ENCODE measurements around the gene RPRD1B.
"Not testable (repeated sequence)": the region's sequence is repeated elsewhere in the genome, so short reads cannot be mapped to it uniquely, and the experiment has no call there.

The RPRD1B gene

GRCh38 chr20:38008233-38008944, 25.2 kb upstream of the RPRD1B start:
- H3K27ac ChIP-seq = no peak overlapping the region
- POLR2A ChIA-PET (ENCODE audit: low non-redundant PET) = interaction anchor here (0.7 kb wide), 1 partner anchor 44 kb away, joined by 3 read pairs; no protein-coding TSS in a partner anchor
- no peak for TF ChIP-seq CTCF (conservative IDR thresholded peaks at IDR 0.05; ENCODE audit: low read depth)
- CTCF ChIA-PET = interaction anchor here (0.5 kb wide), 1 partner anchor 357 kb away, joined by 3 read pairs; no protein-coding TSS in a partner anchor
- DNase-seq (ENCODE audit: low spot score) = no peak

GRCh38 chr20:38009416-38009815, 24.1 kb upstream of the RPRD1B start:
- DNase-seq (ENCODE audit: low spot score); POLR2A ChIA-PET (ENCODE audit: low non-redundant PET); H3K27ac ChIP-seq: not testable (repeated sequence)
- CTCF ChIA-PET = interaction anchor here (0.6 to 0.8 kb wide), 2 partner anchors 15 to 212 kb away, joined by 3 read pairs; no protein-coding TSS in a partner anchor

GRCh38 chr20:38011696-38012095, 21.9 kb upstream of the RPRD1B start:
- CTCF ChIA-PET = interaction anchor here (0.6 to 0.7 kb wide), 2 partner anchors 19 to 401 kb away, joined by 4 read pairs; no protein-coding TSS in a partner anchor
- POLR2A ChIA-PET (ENCODE audit: low non-redundant PET) = interaction anchor here (0.6 kb wide), 1 partner anchor 85 kb away, joined by 3 read pairs; no protein-coding TSS in a partner anchor
- no peak overlapping the region for H3K27ac ChIP-seq
- TF ChIP-seq CTCF (conservative IDR thresholded peaks at IDR 0.05; ENCODE audit: low read depth) = no peak
- no peak for DNase-seq (ENCODE audit: low spot score)

- POLR2A ChIA-PET (ENCODE audit: low non-redundant PET) = no interaction called here
- DNase-seq (ENCODE audit: low spot score) = no peak
- TF ChIP-seq CTCF (conservative IDR thresholded peaks at IDR 0.05; ENCODE audit: low read depth) = no peak
- H3K27ac ChIP-seq = no peak overlapping the region
- CTCF ChIA-PET = interaction anchor here (0.6 to 0.9 kb wide), 2 partner anchors 18 to 20 kb away, joined by 3 to 4 read pairs; no protein-coding TSS in a partner anchor
Measured at GRCh38 chr20:38012332-38012731, 21.2 kb upstream of the RPRD1B start.

GRCh38 chr20:38013887-38014286, 19.7 kb upstream of the RPRD1B start:
- no peak for TF ChIP-seq CTCF (conservative IDR thresholded peaks at IDR 0.05; ENCODE audit: low read depth)
- no peak overlapping the region for H3K27ac ChIP-seq
- POLR2A ChIA-PET (ENCODE audit: low non-redundant PET) = no interaction called here
- DNase-seq (ENCODE audit: low spot score) = no peak
- CTCF ChIA-PET = no interaction called here

GRCh38 chr20:38017959-38018358, 15.6 kb upstream of the RPRD1B start:
- CTCF ChIA-PET = interaction anchor here (0.7 kb wide), 1 partner anchor 132 kb away, joined by 6 read pairs; no protein-coding TSS in a partner anchor
- DNase-seq (ENCODE audit: low spot score) = no peak
- H3K27ac ChIP-seq = no peak overlapping the region
- POLR2A ChIA-PET (ENCODE audit: low non-redundant PET) = no interaction called here
- no peak for TF ChIP-seq CTCF (conservative IDR thresholded peaks at IDR 0.05; ENCODE audit: low read depth)

GRCh38 chr20:38018385-38018784, 15.2 kb upstream of the RPRD1B start:
- ChIA-PET POLR2A (ENCODE audit: low non-redundant PET) (no interaction called here), CTCF (interaction anchor here (0.6 to 0.7 kb wide), 2 partner anchors 132 to 203 kb away, joined by 3 to 6 read pairs; no protein-coding TSS in a partner anchor)
- no peak for TF ChIP-seq CTCF (conservative IDR thresholded peaks at IDR 0.05; ENCODE audit: low read depth)

More at GRCh38 chr20:38018385-38018784, 15.2 kb upstream of the RPRD1B start:
- DNase-seq (ENCODE audit: low spot score) = no peak
- H3K27ac ChIP-seq = no peak overlapping the region

All from RWPE1 (cell line).